B cell (primary cell): Measurements from ENCODE around the gene AMELY. TPM values are rescaled to one million over a fixed set of nuclear protein-coding genes. Genes with fewer than 3 reads are reported as not detected.
"Not testable (repeated sequence)": the region's sequence is repeated elsewhere in the genome, so short reads cannot be mapped to it uniquely, and the experiment has no call there.

Experiments used
- ATAC-seq: fragments of 200-7000 bp; cut with Tn5 transposase; one replicate; pipeline ENCODE4 v1.10.0; 2021; ENCODE audit warnings: low read depth, mild to moderate bottlenecking, moderate number of reproducible peaks, moderate library complexity
- CTCF ChIA-PET: fragments of 350-600 bp; sonication (Branson Sonifier 250); formaldehyde crosslinking; loops from one replicate; lab custom pipeline; 2021; ENCODE audit warnings: antibody characterized with exemption, inconsistent platforms; lab: Charles Lee
- POLR2A ChIA-PET: fragments of 350-600 bp; sonication (Branson Sonifier 250); formaldehyde crosslinking; loops from one replicate; lab custom pipeline; 2021; ENCODE audit warnings: antibody characterized with exemption; lab: Charles Lee
- DNase-seq: peaks from one replicate; pipeline ENCODE4 v3.0.0; 2013
- H2AFZ ChIP-seq: 2 replicates; pipeline ENCODE4 v1.6.1; 2012; ENCODE audit warnings: mild to moderate bottlenecking, low read depth, low read length; ENCODE audit not compliant: insufficient read depth, poor library complexity, severe bottlenecking
- H3K27ac ChIP-seq, 2 donors: 1 replicate in 1 of 2; 2 replicates in 1 of 2; pipeline ENCODE4 v1.5.1; 2012 to 2013; ENCODE audit warnings: low read length in 2 of 2, mild to moderate bottlenecking in 2 of 2, moderate library complexity in 1 of 2
- H3K27me3 ChIP-seq, 4 experiments: fragments of 200-600 bp in 1 of 4; sonication (generic) in 1 of 4; replicated peaks in 1 of 4; 1 replicate in 2 of 4; 2 replicates in 2 of 4; pipeline versions ENCODE4 v1.6.1 to v1.7.0; 2013 to 2016; ENCODE audit warnings: low read length in 3 of 4, mild to moderate bottlenecking in 2 of 4, mixed read lengths in 1 of 4, moderate library complexity in 1 of 4; ENCODE audit not compliant: insufficient read depth in 4 of 4, control insufficient read depth in 3 of 4; ENCODE audit errors: control extremely low read depth in 1 of 4
- H3K36me3 ChIP-seq, 2 experiments: replicated peaks in 1 of 2; 1 replicate in 1 of 2; 2 replicates in 1 of 2; pipeline versions ENCODE4 v1.6.1 to v1.7.1; 2013; ENCODE audit warnings: low read length in 1 of 2; ENCODE audit not compliant: insufficient read depth in 2 of 2, control insufficient read depth in 1 of 2; ENCODE audit errors: control extremely low read depth in 1 of 2, extremely low read depth in 1 of 2
- H3K4me1 ChIP-seq, 2 donors: fragments of 200-600 bp in 1 of 2; sonication (generic) in 1 of 2; 1 replicate in 1 of 2; 2 replicates in 1 of 2; pipeline versions ENCODE4 v1.5.1 to v1.6.1; 2013 to 2017; ENCODE audit warnings: low read length in 2 of 2; ENCODE audit not compliant: control insufficient read depth in 2 of 2, insufficient read depth in 2 of 2
- H3K4me2 ChIP-seq: replicated peaks from 2 replicates; pipeline ENCODE3; 2012; ENCODE audit warnings: mild to moderate bottlenecking, low read depth, low read length; ENCODE audit not compliant: poor library complexity, severe bottlenecking
- H3K4me3 ChIP-seq, 5 experiments: fragments of 200-600 bp in 1 of 5; sonication (generic) in 1 of 5; 1 replicate in 3 of 5; 2 replicates in 2 of 5; pipeline versions ENCODE4 v1.5.1 to v1.7.0; 2011 to 2016; ENCODE audit warnings: low read length in 4 of 5, mild to moderate bottlenecking in 4 of 5, low read depth in 2 of 5, control low read depth in 1 of 5, moderate library complexity in 1 of 5; ENCODE audit not compliant: insufficient read depth in 1 of 5; ENCODE audit errors: control extremely low read depth in 1 of 5, extremely low read depth in 1 of 5
- H3K79me2 ChIP-seq: fragments of 200-600 bp; sonication (generic); one replicate; pipeline ENCODE4 v1.6.0; 2016; ENCODE audit warnings: low read length; ENCODE audit not compliant: control insufficient read depth, insufficient read depth
- H3K9ac ChIP-seq: fragments of 200-600 bp; sonication (generic); 2 replicates; pipeline ENCODE4 v1.6.1; 2017; ENCODE audit warnings: mild to moderate bottlenecking, low read length, moderate library complexity
- H3K9me3 ChIP-seq, 3 donors: one replicate each; pipeline versions ENCODE4 v1.6.1 to v1.7.1; 2013; ENCODE audit warnings: low read length in 2 of 3; ENCODE audit not compliant: control insufficient read depth in 2 of 3, insufficient read depth in 1 of 3; ENCODE audit errors: control extremely low read depth in 1 of 3
- H4K20me1 ChIP-seq: 2 replicates; pipeline ENCODE4 v1.6.0; 2012; ENCODE audit warnings: mild to moderate bottlenecking, low read length; ENCODE audit not compliant: insufficient read depth, control insufficient read depth, poor library complexity, severe bottlenecking
- H3K27ac Mint-ChIP-seq: one replicate; pipeline ENCODE4 v1.8.0; 2021; ENCODE audit warnings: mixed read lengths
- H3K27me3 Mint-ChIP-seq: one replicate; pipeline ENCODE4 v1.8.0; 2021; ENCODE audit warnings: mixed read lengths
- H3K4me1 Mint-ChIP-seq: one replicate; pipeline ENCODE4 v1.8.0; 2021; ENCODE audit warnings: mixed read lengths
- H3K4me3 Mint-ChIP-seq: one replicate; pipeline ENCODE4 v1.8.0; 2021; ENCODE audit warnings: mixed read lengths
- H3K9me3 Mint-ChIP-seq: one replicate; pipeline ENCODE4 v1.8.0; 2022; ENCODE audit warnings: mixed read lengths; ENCODE audit not compliant: insufficient read depth
- EZH2 ChIP-seq: IDR thresholded peaks from 2 replicates; pipeline ENCODE4 v1.6.1; 2012; ENCODE audit warnings: borderline replicate concordance, low read depth, mild to moderate bottlenecking, moderate library complexity, low read length; ENCODE audit not compliant: insufficient read depth, poor library complexity, severe bottlenecking
- WGBS: methylation state at CpG from one replicate; pipeline ENCODE4 v1.1.5; 2013; ENCODE audit warnings: missing lambda C conversion rate; ENCODE audit not compliant: insufficient coverage; 5-methylcytosine and 5-hydroxymethylcytosine counted together
- intact Hi-C: fragments of 100-400 bp; cut with micrococcal nuclease; formaldehyde crosslinking; loops from one replicate; pipeline ENCODE4 v1.10.0; 2022
- polyA plus RNA-seq: library from polyadenylated mRNA; depleted of rRNA; stranded (reverse); fragments of >200 nt; gene quantifications from 2 replicates; pipeline ENCODE4 v1.2.3, GENCODE V29; 2012
- total RNA-seq, 2 donors: library from RNA; stranded (reverse); fragments of 120-200 nt in 1 of 2; gene quantifications; 1 replicate in 1 of 2; 2 replicates in 1 of 2; pipeline versions ENCODE4 v1.2.3 to v1.2.4, GENCODE V29; 2013 to 2022
- TF ChIP-seq, protein P1 (sequence below): fragments of 200-600 bp; IDR thresholded peaks from one replicate; pipeline ENCODE4 v1.8.0; 2022; ENCODE audit warnings: antibody characterized with exemption, mild to moderate bottlenecking

Gene AMELY
- total and polyA plus RNA-seq, 2 donors (not counting 1 experiment from before 2014, with no cell fraction given), result not detected

DNA sequence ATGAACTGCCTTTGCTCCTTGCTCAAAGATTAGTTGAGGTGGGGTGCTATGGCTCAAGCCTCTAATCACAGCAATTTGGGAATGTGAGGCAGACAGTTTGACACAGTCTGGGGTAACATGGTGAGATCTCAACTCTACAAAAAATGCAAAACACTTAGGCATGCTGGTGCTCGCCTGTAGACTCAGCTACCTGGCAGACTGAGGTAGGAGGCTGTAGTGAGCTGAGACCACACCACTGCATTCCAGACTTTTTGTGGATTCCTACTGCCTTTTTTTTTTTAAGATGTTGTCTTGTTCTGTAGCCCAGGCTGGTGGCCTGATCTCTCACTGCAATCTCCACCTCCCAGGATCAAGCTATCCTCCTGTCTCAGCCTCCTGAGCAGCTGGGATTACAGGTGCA, 4.0 kb downstream of the AMELY start:
- no peaks in the 10 kb centered on the region for H3K4me1 ChIP-seq
- no peaks in the 10 kb centered on the region for H3K9me3 ChIP-seq
- no peak overlapping the region for H3K9ac ChIP-seq
- no peak overlapping the region for H3K4me2 ChIP-seq
- no peaks in the 10 kb centered on the region for H3K79me2 ChIP-seq
- no CpG with 5 or more reads among the region's 1 CpG for WGBS
- H4K20me1 ChIP-seq, result no peaks in the 10 kb centered on the region
- TF ChIP-seq EZH2, result no peak
- TF ChIP-seq, protein P1, sequence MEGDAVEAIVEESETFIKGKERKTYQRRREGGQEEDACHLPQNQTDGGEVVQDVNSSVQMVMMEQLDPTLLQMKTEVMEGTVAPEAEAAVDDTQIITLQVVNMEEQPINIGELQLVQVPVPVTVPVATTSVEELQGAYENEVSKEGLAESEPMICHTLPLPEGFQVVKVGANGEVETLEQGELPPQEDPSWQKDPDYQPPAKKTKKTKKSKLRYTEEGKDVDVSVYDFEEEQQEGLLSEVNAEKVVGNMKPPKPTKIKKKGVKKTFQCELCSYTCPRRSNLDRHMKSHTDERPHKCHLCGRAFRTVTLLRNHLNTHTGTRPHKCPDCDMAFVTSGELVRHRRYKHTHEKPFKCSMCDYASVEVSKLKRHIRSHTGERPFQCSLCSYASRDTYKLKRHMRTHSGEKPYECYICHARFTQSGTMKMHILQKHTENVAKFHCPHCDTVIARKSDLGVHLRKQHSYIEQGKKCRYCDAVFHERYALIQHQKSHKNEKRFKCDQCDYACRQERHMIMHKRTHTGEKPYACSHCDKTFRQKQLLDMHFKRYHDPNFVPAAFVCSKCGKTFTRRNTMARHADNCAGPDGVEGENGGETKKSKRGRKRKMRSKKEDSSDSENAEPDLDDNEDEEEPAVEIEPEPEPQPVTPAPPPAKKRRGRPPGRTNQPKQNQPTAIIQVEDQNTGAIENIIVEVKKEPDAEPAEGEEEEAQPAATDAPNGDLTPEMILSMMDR, result no peak
- ChIA-PET POLR2A (no interaction called here), CTCF (no interaction called here)
- intact Hi-C loops, result no loop called here
- H3K27me3 Mint-ChIP-seq, result peaks cover 15% of the 10 kb centered on the region
- ATAC-seq (no peak), DNase-seq (no peak)
- H3K4me3 Mint-ChIP-seq, result no peak overlapping the region
- H3K4me3 ChIP-seq, result no peak overlapping the region
- H3K36me3 ChIP-seq, result no peaks in the 10 kb centered on the region
- no peak overlapping the region for H2AFZ ChIP-seq
- peaks cover 3% of the 10 kb centered on the region for H3K4me1 Mint-ChIP-seq
- no peaks in the 10 kb centered on the region for H3K9me3 Mint-ChIP-seq
- no peak overlapping the region for H3K27ac ChIP-seq
- peaks cover 0 to 8% (median 0%) of the 10 kb centered on the region in 4 experiments for H3K27me3 ChIP-seq
- no peak overlapping the region for H3K27ac Mint-ChIP-seq

DNA sequence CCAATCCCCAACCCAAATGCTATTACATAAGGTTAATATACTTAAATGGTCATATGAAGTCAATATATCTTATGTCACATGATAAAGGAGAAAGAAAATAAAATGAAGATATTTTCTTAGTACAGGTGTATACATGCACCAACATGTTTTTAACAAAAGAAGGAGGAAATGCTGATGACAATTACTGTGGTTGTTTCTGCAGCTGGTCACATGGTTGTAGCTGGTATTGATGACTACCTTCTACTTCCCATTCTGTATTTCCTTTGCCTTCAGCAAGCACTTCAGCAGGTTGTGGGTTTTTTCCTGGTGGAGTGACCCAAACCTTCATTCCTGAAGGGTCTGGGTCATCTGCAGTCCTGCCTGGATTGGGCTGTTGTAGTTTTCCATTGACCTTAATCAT, 9.4 kb downstream of the AMELY start:
- H3K27me3 ChIP-seq, POLR2A ChIA-PET, H2AFZ ChIP-seq, H3K4me1 ChIP-seq, CTCF ChIA-PET, H3K36me3 ChIP-seq, H4K20me1 ChIP-seq, H3K27me3 Mint-ChIP-seq, H3K79me2 ChIP-seq, H3K9ac ChIP-seq, H3K4me3 ChIP-seq, H3K4me2 ChIP-seq, intact Hi-C loops, H3K27ac Mint-ChIP-seq, H3K9me3 Mint-ChIP-seq, H3K4me1 Mint-ChIP-seq, H3K27ac ChIP-seq, H3K4me3 Mint-ChIP-seq, DNase-seq, H3K9me3 ChIP-seq, ATAC-seq: not testable (repeated sequence)
